ENCODE results near the gene RASSF1.
A peak's percentile ranks its signal among the peaks of the same experiment; 100 is the strongest.
"Not testable (repeated sequence)": the region's sequence is repeated elsewhere in the genome, so short reads cannot be mapped to it uniquely, and the experiment has no call there.

Gene RASSF1

GRCh38 chr3:50322386-50323091 lies 18.1 kb downstream of the RASSF1 start, which contains the start of gene HYAL2:
Gene HYAL2 (minus strand): TSS chr3:50322745. CDS start chr3:50320489, 2,256 bp downstream.
- peak; percentile 23 to 51 for DNase-seq

- DNase-seq: no peak
These were observed 18.6 kb downstream of the RASSF1 start for GRCh38 chr3:50322115-50322385.

GRCh38 chr3:50321336-50322114 lies 19.1 kb downstream of the RASSF1 start:
- peak; percentile 69 to 71 for DNase-seq

GRCh38 chr3:50320853-50321335 lies 19.7 kb downstream of the RASSF1 start:
- DNase-seq: peak; percentile 54 to 60

GRCh38 chr3:50319894-50320625 lies 20.6 kb downstream of the RASSF1 start:
- no peak for DNase-seq

GRCh38 chr3:50319181-50319893 lies 21.3 kb downstream of the RASSF1 start:
- DNase-seq: no peak

- DNase-seq: no peak
These were observed 22.0 kb downstream of the RASSF1 start for GRCh38 chr3:50318615-50319014.

GRCh38 chr3:50318163-50318562 lies 22.5 kb downstream of the RASSF1 start:
- no peak for DNase-seq

GRCh38 chr3:50317300-50317699 lies 23.3 kb downstream of the RASSF1 start:
- DNase-seq: no peak

GRCh38 chr3:50316657-50317242 lies 23.9 kb downstream of the RASSF1 start:
- no peak for DNase-seq

- no peak for DNase-seq
These were observed 25.8 kb downstream of the RASSF1 start for GRCh38 chr3:50314816-50315215.

- DNase-seq: no peak
These were observed 26.3 kb downstream of the RASSF1 start for GRCh38 chr3:50314342-50314741.

- not testable (repeated sequence) for DNase-seq
These were observed 28.6 kb downstream of the RASSF1 start for GRCh38 chr3:50312041-50312440.

GRCh38 chr3:50304601-50305000 lies 36.0 kb downstream of the RASSF1 start:
- no peak for DNase-seq

GRCh38 chr3:50303013-50303815 lies 37.4 kb downstream of the RASSF1 start, which contains the start of gene HYAL1:
Gene HYAL1 (minus strand): TSS chr3:50303574. CDS start chr3:50302956, 618 bp downstream.
- DNase-seq: no peak

- no peak for DNase-seq
These were observed 38.3 kb downstream of the RASSF1 start for GRCh38 chr3:50302095-50303012.

GRCh38 chr3:50300681-50301254 lies 39.9 kb downstream of the RASSF1 start:
- DNase-seq: no peak

- DNase-seq: no peak
These were observed 40.5 kb downstream of the RASSF1 start for GRCh38 chr3:50299929-50300680.

GRCh38 chr3:50299638-50299928 lies 41.1 kb downstream of the RASSF1 start:
- no peak for DNase-seq
